Mesenchymal stem cell (in vitro differentiated cells and primary cell): ENCODE results near the gene FUT8.

Experiments
- DNase-seq: peaks from one replicate; pipeline ENCODE4 v3.0.0-alpha.2; 2013
- H2AFZ ChIP-seq: one replicate; pipeline ENCODE4 v1.6.1; 2013; ENCODE audit warnings: low read depth, mild to moderate bottlenecking, control low read depth, inconsistent platforms, low read length, moderate library complexity
- H2AK5ac ChIP-seq: 2 replicates; pipeline ENCODE4 v1.6.1; 2013; ENCODE audit warnings: low read length, moderate library complexity, mild to moderate bottlenecking, inconsistent platforms; ENCODE audit not compliant: severe bottlenecking
- H2BK120ac ChIP-seq: one replicate; pipeline ENCODE4 v1.6.1; 2013; ENCODE audit warnings: low read depth, mild to moderate bottlenecking, inconsistent platforms, low read length, moderate library complexity
- H2BK12ac ChIP-seq, 2 experiments: one replicate each; pipeline ENCODE4 v1.6.1; 2013; ENCODE audit warnings: inconsistent platforms in 2 of 2, low read length in 2 of 2, mild to moderate bottlenecking in 2 of 2, moderate library complexity in 2 of 2, control low read depth in 1 of 2
- H2BK15ac ChIP-seq: one replicate; pipeline ENCODE4 v1.6.1; 2013; ENCODE audit warnings: mild to moderate bottlenecking, low read depth, inconsistent platforms; ENCODE audit not compliant: poor library complexity, severe bottlenecking
- H2BK5ac ChIP-seq: 2 replicates; pipeline ENCODE4 v1.6.1; 2013; ENCODE audit warnings: low read depth, mild to moderate bottlenecking, low read length, control low read depth, inconsistent platforms; ENCODE audit not compliant: poor library complexity, severe bottlenecking
- H3K14ac ChIP-seq, 2 experiments: one replicate each; pipeline ENCODE4 v1.6.1; 2013; ENCODE audit warnings: inconsistent platforms in 2 of 2, low read length in 2 of 2, control low read depth in 1 of 2, mild to moderate bottlenecking in 1 of 2, moderate library complexity in 1 of 2
- H3K18ac ChIP-seq, 2 experiments: one replicate each; pipeline ENCODE4 v1.6.1; 2013; ENCODE audit warnings: inconsistent platforms in 2 of 2, low read length in 2 of 2, control low read depth in 1 of 2, low read depth in 1 of 2, mild to moderate bottlenecking in 1 of 2
- H3K23ac ChIP-seq, 2 experiments: one replicate each; pipeline ENCODE4 v1.6.1; 2013; ENCODE audit warnings: inconsistent platforms in 2 of 2, low read length in 2 of 2, mild to moderate bottlenecking in 2 of 2, moderate library complexity in 2 of 2, control low read depth in 1 of 2
- H3K27ac ChIP-seq: 2 replicates; pipeline ENCODE4 v1.5.1; 2013; ENCODE audit warnings: mild to moderate bottlenecking, moderate library complexity, low read length, control low read depth, inconsistent platforms; ENCODE audit not compliant: poor library complexity, severe bottlenecking
- H3K27me3 ChIP-seq, 2 experiments: 2 replicates each; pipeline versions ENCODE4 v1.6.1 to v1.7.0; 2013; ENCODE audit warnings: low read length in 2 of 2, mild to moderate bottlenecking in 2 of 2, moderate library complexity in 2 of 2, control low read depth in 1 of 2, inconsistent platforms in 1 of 2; ENCODE audit not compliant: control insufficient read depth in 1 of 2, insufficient read depth in 1 of 2
- H3K36me3 ChIP-seq, 2 experiments: 2 replicates each; pipeline versions ENCODE4 v1.6.1 to v1.7.0; 2013; ENCODE audit warnings: low read length in 2 of 2, control low read depth in 1 of 2, inconsistent platforms in 1 of 2, low read depth in 1 of 2, mild to moderate bottlenecking in 1 of 2; ENCODE audit not compliant: insufficient read depth in 2 of 2, control insufficient read depth in 1 of 2
- H3K4ac ChIP-seq, 2 experiments: one replicate each; pipeline ENCODE4 v1.6.1; 2013; ENCODE audit warnings: inconsistent platforms in 2 of 2, low read length in 2 of 2, mild to moderate bottlenecking in 2 of 2, moderate library complexity in 2 of 2, control low read depth in 1 of 2, low read depth in 1 of 2
- H3K4me1 ChIP-seq: 2 replicates; pipeline ENCODE4 v1.6.1; 2013; ENCODE audit warnings: low read depth, low read length, control low read depth; ENCODE audit not compliant: control insufficient read depth, insufficient read depth
- H3K4me2 ChIP-seq: 2 replicates; pipeline ENCODE4 v1.6.1; 2013; ENCODE audit warnings: low read length, mild to moderate bottlenecking, inconsistent platforms; ENCODE audit not compliant: poor library complexity, severe bottlenecking
- H3K4me3 ChIP-seq, 2 experiments: 2 replicates each; pipeline versions ENCODE4 v1.5.1 to v1.7.0; 2013; ENCODE audit warnings: low read length in 2 of 2, mild to moderate bottlenecking in 2 of 2, control low read depth in 1 of 2, low read depth in 1 of 2; ENCODE audit not compliant: insufficient read depth in 1 of 2
- H3K79me1 ChIP-seq: replicated peaks from 2 replicates; pipeline ENCODE4 v1.6.1; 2013; ENCODE audit warnings: mild to moderate bottlenecking, control low read depth, low read length, inconsistent platforms; ENCODE audit not compliant: poor library complexity, severe bottlenecking
- H3K9ac ChIP-seq: 2 replicates; pipeline ENCODE4 v1.7.0; 2013; ENCODE audit warnings: mild to moderate bottlenecking, low read length, moderate library complexity
- H3K9me3 ChIP-seq: 2 replicates; pipeline ENCODE4 v1.7.0; 2013; ENCODE audit warnings: mild to moderate bottlenecking, low read length; ENCODE audit not compliant: control insufficient read depth
- H4K8ac ChIP-seq: one replicate; pipeline ENCODE4 v1.6.1; 2013; ENCODE audit warnings: inconsistent platforms, mild to moderate bottlenecking, low read length, moderate library complexity
- H4K91ac ChIP-seq: one replicate; pipeline ENCODE4 v1.6.1; 2013; ENCODE audit warnings: mild to moderate bottlenecking, low read length, inconsistent platforms
- WGBS: methylation state at CpG from one replicate; pipeline ENCODE4 v1.1.7; 2013; ENCODE audit warnings: mixed read lengths; 5-methylcytosine and 5-hydroxymethylcytosine counted together

FUT8 gene

DNA sequence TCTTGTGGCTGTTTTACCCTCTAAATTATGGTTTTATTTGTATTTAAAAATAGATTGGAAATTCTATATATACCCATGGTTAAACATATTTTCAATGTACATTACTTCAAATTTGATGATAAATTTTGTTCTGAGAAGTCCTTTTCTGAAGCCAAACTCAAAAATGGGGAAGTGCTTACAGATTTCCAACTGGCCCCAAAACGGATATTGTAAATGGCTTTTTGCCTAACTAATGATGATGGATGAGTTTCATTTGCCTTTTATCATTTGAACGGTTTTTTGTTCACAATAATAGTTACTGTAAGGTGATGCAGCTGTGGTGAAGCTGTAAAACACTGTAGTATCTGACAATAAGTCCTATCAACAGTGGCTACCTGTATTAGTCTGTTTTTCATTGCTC lies 136.9 kb downstream of the FUT8 start:
- Histone ChIP-seq H3K4me2 (no peak overlapping the region), H3K18ac (no peak overlapping the region), H3K27me3 (no peaks in the 10 kb centered on the region), H3K4ac (no peak overlapping the region), H2BK5ac (no peak overlapping the region), H3K36me3 (no peaks in the 10 kb centered on the region), H3K9me3 (no peaks in the 10 kb centered on the region), H3K4me3 (no peak overlapping the region), H3K79me1 (peaks cover 2% of the 10 kb centered on the region), H3K23ac (no peak overlapping the region), H2AFZ (no peak overlapping the region), H3K27ac (no peak overlapping the region), H2BK15ac (no peak overlapping the region), H4K91ac (no peak overlapping the region), H2AK5ac (no peak overlapping the region), H2BK120ac (no peak overlapping the region), H3K4me1 (no peaks in the 10 kb centered on the region), H2BK12ac (no peak overlapping the region), H3K9ac (no peak overlapping the region), H4K8ac (no peak overlapping the region), H3K14ac (no peak overlapping the region)
- DNase-seq = no peak
- 95% methylated on average over 2 of the region's 2 CpGs for WGBS

GRCh38 chr14:65550779-65551643 lies 138.5 kb downstream of the FUT8 start:
- 100% methylated on average over 3 of the region's 6 CpGs for WGBS
- no peak overlapping the region for H3K27ac ChIP-seq
- H3K14ac ChIP-seq = no peak overlapping the region
- H3K4me2 ChIP-seq = no peak overlapping the region
- no peak overlapping the region for H4K8ac ChIP-seq
- H3K18ac ChIP-seq = no peak overlapping the region
- no peak overlapping the region for H3K4ac ChIP-seq
- no peak overlapping the region for H3K4me3 ChIP-seq
- H2BK5ac ChIP-seq = no peak overlapping the region
- H2BK15ac ChIP-seq = no peak overlapping the region
- H3K27me3 ChIP-seq = no peaks in the 10 kb centered on the region
- H3K4me1 ChIP-seq = no peaks in the 10 kb centered on the region
- H3K9me3 ChIP-seq = no peaks in the 10 kb centered on the region
- H3K36me3 ChIP-seq = no peaks in the 10 kb centered on the region
- no peak for DNase-seq
- H2AFZ ChIP-seq = no peak overlapping the region
- H3K23ac ChIP-seq = no peak overlapping the region
- no peak overlapping the region for H2BK120ac ChIP-seq
- no peak overlapping the region for H2BK12ac ChIP-seq
- no peak overlapping the region for H2AK5ac ChIP-seq
- H4K91ac ChIP-seq = no peak overlapping the region
- H3K79me1 ChIP-seq = peaks cover 4% of the 10 kb centered on the region
- no peak overlapping the region for H3K9ac ChIP-seq

- Histone ChIP-seq H3K27ac (no peak overlapping the region), H3K4me2 (no peak overlapping the region), H3K4me3 (no peak overlapping the region), H2BK120ac (no peak overlapping the region), H3K14ac (no peak overlapping the region), H2AK5ac (no peak overlapping the region), H3K4me1 (no peaks in the 10 kb centered on the region), H3K9ac (no peak overlapping the region), H3K27me3 (no peaks in the 10 kb centered on the region), H3K18ac (no peak overlapping the region), H3K79me1 (peaks cover 7% of the 10 kb centered on the region), H2AFZ (no peak overlapping the region), H2BK12ac (no peak overlapping the region), H2BK15ac (no peak overlapping the region), H3K4ac (no peak overlapping the region), H4K91ac (no peak overlapping the region), H3K9me3 (no peaks in the 10 kb centered on the region), H3K23ac (no peak overlapping the region), H3K36me3 (no peaks in the 10 kb centered on the region), H2BK5ac (no peak overlapping the region), H4K8ac (no peak overlapping the region)
- 92% methylated on average over 3 of the region's 4 CpGs for WGBS
- DNase-seq = no peak
Observed at GRCh38 chr14:65552724-65553123, 140.2 kb downstream of the FUT8 start.

GRCh38 chr14:65554837-65555236 lies 142.3 kb downstream of the FUT8 start:
- Histone ChIP-seq H2AFZ (no peak overlapping the region), H3K9ac (no peak overlapping the region), H3K4me3 (no peak overlapping the region), H3K14ac (no peak overlapping the region), H2BK15ac (no peak overlapping the region), H3K27me3 (no peaks in the 10 kb centered on the region), H4K8ac (no peak overlapping the region), H3K4ac (no peak overlapping the region), H2BK12ac (no peak overlapping the region), H2AK5ac (no peak overlapping the region), H3K79me1 (peaks cover 7% of the 10 kb centered on the region), H3K23ac (no peak overlapping the region), H3K4me2 (no peak overlapping the region), H3K18ac (no peak overlapping the region), H4K91ac (no peak overlapping the region), H3K4me1 (no peaks in the 10 kb centered on the region), H2BK120ac (no peak overlapping the region), H3K36me3 (no peaks in the 10 kb centered on the region), H2BK5ac (no peak overlapping the region), H3K27ac (no peak overlapping the region), H3K9me3 (no peaks in the 10 kb centered on the region)
- no peak for DNase-seq
